ENCODE results near the gene IER5.

The IER5 gene

GRCh38 chr1:181116819-181117390, 28.4 kb downstream of the IER5 start:
- no peak for DNase-seq

- DNase-seq, result no peak
Observed at GRCh38 chr1:181117648-181118449, 29.3 kb downstream of the IER5 start.

- DNase-seq, result no peak
Observed at GRCh38 chr1:181119093-181119989, 30.8 kb downstream of the IER5 start.

DNA sequence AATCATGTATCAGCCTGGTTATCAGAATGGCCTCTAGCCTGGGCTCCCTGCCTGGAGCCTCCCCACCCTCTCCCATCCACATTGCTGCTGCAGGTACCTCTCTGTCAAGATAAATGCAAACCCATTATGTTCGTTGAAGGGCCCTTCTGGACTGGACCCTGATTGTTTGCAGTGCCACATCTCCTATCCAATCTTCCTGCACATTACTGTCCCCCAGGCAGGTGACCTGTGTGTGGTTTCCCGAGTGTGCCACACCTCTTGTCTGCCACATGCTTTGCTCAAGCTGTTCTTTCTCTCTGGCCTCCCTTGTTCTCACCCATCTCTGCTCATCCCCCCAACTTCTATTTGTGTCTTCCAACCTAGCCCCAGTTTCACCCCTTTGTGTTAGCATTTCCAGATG, 32.4 kb downstream of the IER5 start:
- DNase-seq, result no peak

- no peak for DNase-seq
Observed at GRCh38 chr1:181121498-181121897, 33.0 kb downstream of the IER5 start.

DNA sequence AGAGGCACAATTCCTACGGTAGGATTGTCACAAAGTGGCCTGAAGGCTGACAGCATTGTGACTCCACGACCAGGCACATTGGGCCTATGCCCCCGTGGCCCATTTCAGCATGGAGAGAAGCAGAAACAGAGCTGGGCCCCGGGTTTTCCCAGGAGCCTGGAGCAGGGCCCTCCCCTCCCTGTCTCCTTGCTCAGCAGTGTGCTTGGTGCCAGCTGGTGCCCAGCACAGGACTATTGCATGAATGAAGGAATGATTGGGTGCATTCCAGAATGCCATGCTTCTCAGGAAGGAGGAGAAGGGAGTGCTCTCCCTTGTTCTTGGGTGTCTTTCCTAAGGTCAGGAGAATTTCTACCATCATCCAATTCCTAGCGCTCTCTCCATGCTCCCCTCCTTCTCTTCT, 33.7 kb downstream of the IER5 start:
- no peak for DNase-seq

DNA sequence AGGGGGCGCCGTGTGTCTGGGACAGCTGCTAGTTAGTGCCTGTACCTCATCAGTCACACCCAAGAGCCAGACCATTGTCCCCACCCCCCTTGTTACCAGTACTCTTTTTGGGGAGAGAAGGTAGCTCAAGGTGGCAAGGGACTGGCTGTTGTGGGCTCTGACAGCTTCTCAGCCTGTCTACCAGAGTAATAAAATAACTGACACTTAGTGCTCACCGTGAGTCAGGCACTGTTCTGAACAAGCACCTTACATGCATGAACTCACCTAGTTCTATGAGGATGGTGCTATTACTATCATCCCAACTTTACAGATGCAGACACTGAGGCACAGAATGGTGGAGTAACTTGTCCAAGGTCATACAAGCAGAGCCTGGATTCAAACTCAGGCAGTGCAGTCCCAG, 34.7 kb downstream of the IER5 start:
- DNase-seq, result no peak

GRCh38 chr1:181124291-181124751, 35.8 kb downstream of the IER5 start:
- no peak for DNase-seq

DNA sequence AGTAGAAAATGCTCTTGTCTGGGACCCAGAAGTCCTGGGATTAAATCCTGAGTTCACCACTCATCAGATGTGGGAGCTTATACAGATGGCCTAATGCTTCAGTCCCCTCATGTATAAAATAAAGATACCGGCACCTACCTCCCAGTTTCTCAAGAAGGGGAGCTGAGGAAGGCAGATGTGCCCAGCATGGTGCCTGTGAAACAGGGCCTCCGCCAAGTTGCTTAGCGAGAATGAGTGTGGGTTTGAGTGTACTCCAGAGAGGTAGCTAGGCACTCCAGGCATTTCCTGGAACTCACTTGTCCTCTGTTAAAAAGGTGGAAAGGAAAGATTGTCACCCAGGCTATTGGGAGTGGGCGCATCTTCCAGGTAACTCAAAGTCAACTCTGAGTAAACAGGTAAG, 37.8 kb downstream of the IER5 start:
- DNase-seq, result no peak

- DNase-seq, result no peak
Observed at GRCh38 chr1:181126871-181127587, 38.5 kb downstream of the IER5 start.

DNA sequence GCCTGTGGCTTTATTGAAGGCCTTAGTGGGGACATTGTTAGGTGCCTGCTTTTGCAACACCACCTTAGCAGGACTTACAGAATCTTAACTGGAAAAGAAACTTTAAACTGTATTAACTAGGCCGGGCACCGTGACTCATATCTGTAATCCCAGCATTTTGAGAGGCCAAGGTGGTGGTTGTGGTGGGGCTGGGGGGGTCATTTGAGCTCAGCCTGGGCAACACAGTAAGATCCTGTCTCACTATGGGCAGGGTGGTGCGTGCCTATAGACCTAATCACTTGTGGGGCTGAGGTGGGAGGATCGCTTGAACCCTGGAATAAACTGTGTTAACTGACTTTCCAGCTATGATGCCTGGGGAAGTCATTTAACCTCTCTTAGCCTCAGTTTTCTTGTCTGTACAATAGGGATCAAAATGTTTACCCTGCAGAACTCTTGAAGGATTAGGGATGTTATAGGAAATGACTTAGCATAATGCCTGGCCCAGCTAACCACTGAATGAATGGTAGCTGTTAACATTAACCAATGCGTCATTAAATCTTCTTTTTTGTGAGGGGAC, 39.5 kb downstream of the IER5 start:
- DNase-seq, result no peak

- no peak for DNase-seq
Observed at GRCh38 chr1:181128592-181129497, 40.3 kb downstream of the IER5 start.

DNA sequence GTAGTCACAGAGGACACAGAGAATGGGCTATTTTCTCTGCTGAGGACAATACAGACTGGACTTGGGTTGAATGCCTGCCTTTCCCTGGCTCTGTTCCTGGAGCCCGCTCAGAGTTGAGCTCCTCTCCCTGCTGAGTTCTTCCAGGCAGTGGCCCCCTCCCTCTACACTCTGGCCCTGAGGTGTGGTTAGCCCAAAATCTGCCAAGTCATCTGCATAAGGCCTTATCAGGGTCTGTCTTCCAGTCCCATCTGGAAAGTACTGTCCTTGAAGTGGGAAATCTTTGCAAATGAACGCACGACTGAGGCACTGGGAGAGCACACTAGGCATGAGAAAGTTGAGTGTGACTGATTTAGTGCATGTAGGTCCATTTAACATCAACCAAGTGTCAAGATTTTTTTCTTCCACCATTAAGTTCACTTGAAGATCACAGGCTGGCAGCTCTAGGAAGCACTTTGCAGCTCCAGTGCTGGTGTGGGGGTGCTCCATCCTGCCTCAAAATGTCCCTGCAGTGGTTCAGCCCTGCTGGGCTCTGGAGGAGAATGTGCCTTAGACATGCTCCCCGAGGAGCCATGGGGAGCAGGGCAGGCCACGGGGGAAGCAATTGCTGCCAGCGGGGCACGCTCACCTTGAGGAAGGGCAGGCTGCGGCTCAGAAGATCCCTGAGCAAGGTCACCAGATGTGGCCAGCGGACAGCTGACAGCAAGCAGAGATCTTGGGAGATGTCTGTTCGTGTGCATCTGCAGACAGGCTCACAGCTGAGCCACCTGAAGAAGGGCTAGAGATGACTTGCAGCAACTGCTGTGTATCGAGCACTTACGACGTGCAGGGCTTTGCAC, 41.5 kb downstream of the IER5 start:
- no peak for DNase-seq

DNA sequence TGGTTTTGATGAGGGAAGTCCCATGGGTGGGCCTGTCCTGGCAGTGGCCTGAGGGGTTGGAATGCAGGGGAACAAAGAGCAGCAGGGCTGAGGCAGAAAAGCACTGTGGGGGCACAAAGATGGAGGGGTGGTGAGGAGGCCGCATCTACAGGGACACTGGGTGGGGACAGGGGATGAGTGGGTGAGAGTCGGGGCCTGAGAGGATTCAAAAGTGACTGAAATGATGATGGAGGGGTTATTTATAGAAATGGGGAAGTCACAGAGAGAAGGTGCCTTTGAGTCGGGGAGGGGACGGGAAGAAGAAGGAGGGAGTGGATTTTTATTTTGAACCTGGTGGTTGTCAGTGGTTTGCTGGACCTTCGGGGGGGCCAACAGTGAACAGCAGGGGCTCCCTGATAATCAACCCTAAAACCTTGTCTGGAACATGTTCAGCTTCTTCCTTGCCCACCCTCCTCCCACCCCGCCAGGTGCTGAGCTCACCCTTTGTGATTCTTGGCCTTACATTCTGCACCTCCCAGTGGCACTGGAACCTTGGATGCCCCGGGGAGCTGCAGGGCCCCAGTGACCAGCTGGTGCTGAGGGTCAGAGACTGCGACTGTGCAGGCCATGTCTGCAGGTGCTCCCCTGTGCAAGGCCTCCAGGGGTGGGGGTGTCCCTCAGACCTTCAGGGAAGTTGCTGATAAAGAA, 42.9 kb downstream of the IER5 start:
- no peak for DNase-seq

GRCh38 chr1:181133441-181133951, 45.0 kb downstream of the IER5 start:
- no peak for DNase-seq

DNA sequence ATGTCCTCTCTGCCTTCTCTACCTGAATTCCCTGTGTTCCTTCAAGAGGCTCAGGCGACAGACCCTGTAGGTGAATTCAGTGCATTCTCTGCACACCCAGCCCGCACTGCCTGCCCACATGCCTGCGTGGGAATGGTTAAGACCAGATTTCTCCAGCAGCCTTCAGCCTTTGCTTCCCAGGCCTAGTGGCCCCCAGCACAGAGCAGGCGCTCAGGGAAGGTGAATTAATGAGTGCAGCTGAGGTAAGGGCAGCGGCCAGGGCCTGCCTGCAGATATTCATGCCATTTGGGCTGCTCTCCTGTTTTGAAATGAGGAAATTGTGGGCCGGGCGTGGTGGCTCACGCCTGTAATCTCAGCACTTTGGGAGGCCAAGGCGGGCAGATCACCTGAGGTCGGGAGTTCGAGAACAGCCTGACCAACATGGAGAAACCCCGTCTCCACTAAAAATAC, 45.5 kb downstream of the IER5 start:
- no peak for DNase-seq

- DNase-seq, result peak; percentile 62
Observed at GRCh38 chr1:181134543-181135436, 46.3 kb downstream of the IER5 start.

GRCh38 chr1:181135437-181135731, 46.9 kb downstream of the IER5 start:
- DNase-seq, result peak; percentile 66
